ENCODE measurements around the gene SCAMP2.

GRCh38 chr15:74856537-74856936 is 16.6 kb downstream of the SCAMP2 start:
- TF ChIP-seq GATA2 (IDR thresholded peaks at IDR 0.05; ENCODE audit: low read depth, low read length), result no peak
- TF ChIP-seq GATA3 (IDR thresholded peaks at IDR 0.05; ENCODE audit: low read depth, low read length), result no peak
